Prostate gland (tissue), 2 donors: ENCODE measurements around the gene PLCZ1.

ENCODE experiments used
- CTCF ChIP-seq, 4 experiments: fragments of 200-600 bp in 2 of 4; fragments of 450-650 bp in 2 of 4; sonication (generic) in 2 of 4; IDR thresholded peaks; 1 replicate in 3 of 4; 2 replicates in 1 of 4; pipeline ENCODE4 v1.5.1; 2016 to 2019; ENCODE audit warnings: antibody characterized with exemption in 4 of 4, mild to moderate bottlenecking in 2 of 4, moderate library complexity in 2 of 4
- POLR2A ChIP-seq: fragments of 450-650 bp; IDR thresholded peaks from one replicate; pipeline ENCODE4 v1.6.1; 2016; ENCODE audit warnings: antibody characterized with exemption, mild to moderate bottlenecking
- POLR2AphosphoS5 ChIP-seq: sonication (generic); formaldehyde crosslinking; IDR thresholded peaks from one replicate; pipeline ENCODE4 v1.6.1; 2017; ENCODE audit warnings: antibody characterized with exemption

GRCh38 chr12:18718462-18718861, 19.4 kb downstream of the PLCZ1 start:
- no peak for TF ChIP-seq CTCF (IDR thresholded peaks at IDR 0.05)
- no peak for TF ChIP-seq POLR2A
- no peak for TF ChIP-seq POLR2AphosphoS5
